ENCODE results near the gene FCF1. TPM values are rescaled to one million over a fixed set of nuclear protein-coding genes. Genes with fewer than 3 reads are reported as not detected.

FCF1 gene
- polyA plus RNA-seq, 3 donors = 14.8 to 22.6 (median 17.5) TPM

GRCh38 chr14:74684434-74684833 lies 28.5 kb upstream of the FCF1 start:
- intact Hi-C loops (cut with micrococcal nuclease) = no loop called here
- peak overlapping the region; percentile 53 to 72 for H3K27ac ChIP-seq (ENCODE audit: low read depth in 1 of 2, low read length in 2 of 2)
- Mint-ChIP-seq H3K27me3 (ENCODE audit: low read depth in 3 of 3) (no peaks in the 10 kb centered on the region), H3K9me3 (peaks cover 0 to 2% (median 0%) of the 10 kb centered on the region in 7 donors), H3K4me1 (peaks cover 27% of the 10 kb centered on the region), H3K27ac (peak overlapping the region; percentile 79 to 93 (median 89)), H3K4me3 (peak overlapping the region in 1 of 2 donors; percentile 46), H3K36me3 (peaks cover 71 to 80% of the 10 kb centered on the region in 2 donors)
- H2AFZ ChIP-seq (ENCODE audit: insufficient read depth, low read depth, low read length, poor library complexity, severe bottlenecking) = no peak overlapping the region
- TF ChIP-seq, protein P1, sequence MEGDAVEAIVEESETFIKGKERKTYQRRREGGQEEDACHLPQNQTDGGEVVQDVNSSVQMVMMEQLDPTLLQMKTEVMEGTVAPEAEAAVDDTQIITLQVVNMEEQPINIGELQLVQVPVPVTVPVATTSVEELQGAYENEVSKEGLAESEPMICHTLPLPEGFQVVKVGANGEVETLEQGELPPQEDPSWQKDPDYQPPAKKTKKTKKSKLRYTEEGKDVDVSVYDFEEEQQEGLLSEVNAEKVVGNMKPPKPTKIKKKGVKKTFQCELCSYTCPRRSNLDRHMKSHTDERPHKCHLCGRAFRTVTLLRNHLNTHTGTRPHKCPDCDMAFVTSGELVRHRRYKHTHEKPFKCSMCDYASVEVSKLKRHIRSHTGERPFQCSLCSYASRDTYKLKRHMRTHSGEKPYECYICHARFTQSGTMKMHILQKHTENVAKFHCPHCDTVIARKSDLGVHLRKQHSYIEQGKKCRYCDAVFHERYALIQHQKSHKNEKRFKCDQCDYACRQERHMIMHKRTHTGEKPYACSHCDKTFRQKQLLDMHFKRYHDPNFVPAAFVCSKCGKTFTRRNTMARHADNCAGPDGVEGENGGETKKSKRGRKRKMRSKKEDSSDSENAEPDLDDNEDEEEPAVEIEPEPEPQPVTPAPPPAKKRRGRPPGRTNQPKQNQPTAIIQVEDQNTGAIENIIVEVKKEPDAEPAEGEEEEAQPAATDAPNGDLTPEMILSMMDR (IDR thresholded peaks at IDR 0.05) = no peak
- peaks cover 3% of the 10 kb centered on the region for H4K20me1 ChIP-seq (ENCODE audit: insufficient read depth, low read length)
- H3K36me3 ChIP-seq (replicated peaks in 1 of 2; ENCODE audit: control insufficient read depth in 1 of 2, insufficient read depth in 2 of 2, low read length in 2 of 2) = peaks cover 46 to 73% of the 10 kb centered on the region in 2 donors
- DNase-seq = peak; percentile 79 to 90 (median 84)
- H3K9ac ChIP-seq (ENCODE audit: insufficient read depth, low read length, poor library complexity, severe bottlenecking) = no peak overlapping the region
- 5% methylated on average over 9 of the region's 12 CpGs for WGBS (ENCODE audit: insufficient coverage)
- no peaks in the 10 kb centered on the region for H3K9me3 ChIP-seq (replicated peaks in 1 of 2; ENCODE audit: control insufficient read depth in 1 of 2, insufficient read depth in 1 of 2, low read length in 2 of 2)
- no peaks in the 10 kb centered on the region for H3K79me2 ChIP-seq (ENCODE audit: insufficient read depth, low read length)
- peaks cover 24 to 25% of the 10 kb centered on the region in 2 donors for H3K4me1 ChIP-seq (ENCODE audit: control insufficient read depth in 1 of 2, insufficient read depth in 2 of 2, low read length in 2 of 2)
- H3K4me2 ChIP-seq (replicated peaks; ENCODE audit: extremely low read depth, low read length, poor library complexity, severe bottlenecking) = peak overlapping the region; percentile 45
- no peaks in the 10 kb centered on the region for H3K27me3 ChIP-seq (ENCODE audit: control insufficient read depth in 2 of 2, insufficient read depth in 2 of 2, low read length in 2 of 2)
- peak overlapping the region in 1 of 3 experiments; percentile 18 for H3K4me3 ChIP-seq (replicated peaks in 1 of 3; ENCODE audit: low read depth in 2 of 3, low read length in 3 of 3)

- H3K27me3 Mint-ChIP-seq (ENCODE audit: low read depth in 3 of 3) = no peaks in the 10 kb centered on the region
- DNase-seq = peak in 2 of 3 donors; percentile 9 to 12
- peaks cover 0 to 2% (median 0%) of the 10 kb centered on the region in 7 donors for H3K9me3 Mint-ChIP-seq
- H3K9ac ChIP-seq (ENCODE audit: insufficient read depth, low read length, poor library complexity, severe bottlenecking) = no peak overlapping the region
- intact Hi-C loops (cut with micrococcal nuclease) = no loop called here
- H3K27ac Mint-ChIP-seq = peak overlapping the region; percentile 79 to 93 (median 89)
- H3K79me2 ChIP-seq (ENCODE audit: insufficient read depth, low read length) = no peaks in the 10 kb centered on the region
- WGBS (ENCODE audit: insufficient coverage) = 21% methylated on average over 2 of the region's 2 CpGs
- peak overlapping the region; percentile 53 to 72 for H3K27ac ChIP-seq (ENCODE audit: low read depth in 1 of 2, low read length in 2 of 2)
- peaks cover 71 to 81% of the 10 kb centered on the region in 2 donors for H3K36me3 Mint-ChIP-seq
- H4K20me1 ChIP-seq (ENCODE audit: insufficient read depth, low read length) = peaks cover 3% of the 10 kb centered on the region
- H3K4me1 Mint-ChIP-seq = peaks cover 27% of the 10 kb centered on the region
- H3K4me3 Mint-ChIP-seq = no peak overlapping the region
- H3K27me3 ChIP-seq (ENCODE audit: control insufficient read depth in 2 of 2, insufficient read depth in 2 of 2, low read length in 2 of 2) = no peaks in the 10 kb centered on the region
- H3K4me2 ChIP-seq (replicated peaks; ENCODE audit: extremely low read depth, low read length, poor library complexity, severe bottlenecking) = peak overlapping the region; percentile 45
- peaks cover 49 to 75% of the 10 kb centered on the region in 2 donors for H3K36me3 ChIP-seq (replicated peaks in 1 of 2; ENCODE audit: control insufficient read depth in 1 of 2, insufficient read depth in 2 of 2, low read length in 2 of 2)
- TF ChIP-seq, protein P1 (IDR thresholded peaks at IDR 0.05) = no peak
- peaks cover 24 to 25% of the 10 kb centered on the region in 2 donors for H3K4me1 ChIP-seq (ENCODE audit: control insufficient read depth in 1 of 2, insufficient read depth in 2 of 2, low read length in 2 of 2)
- H2AFZ ChIP-seq (ENCODE audit: insufficient read depth, low read depth, low read length, poor library complexity, severe bottlenecking) = no peak overlapping the region
- peak overlapping the region in 1 of 3 experiments; percentile 18 for H3K4me3 ChIP-seq (replicated peaks in 1 of 3; ENCODE audit: low read depth in 2 of 3, low read length in 3 of 3)
- no peaks in the 10 kb centered on the region for H3K9me3 ChIP-seq (replicated peaks in 1 of 2; ENCODE audit: control insufficient read depth in 1 of 2, insufficient read depth in 1 of 2, low read length in 2 of 2)
These were observed 27.9 kb upstream of the FCF1 start for GRCh38 chr14:74685056-74685455.
